A549 (cell line): ENCODE measurements around the gene APOC3. TPM values are rescaled to one million over a fixed set of nuclear protein-coding genes. Genes with fewer than 3 reads are reported as not detected.

Source experiments
- ATAC-seq, 2 experiments: fragments of 200-7000 bp in 1 of 2; fragments of >200 bp in 1 of 2; cut with Nextera tagmentation in 1 of 2; cut with Tn5 transposase in 1 of 2; 3 replicates each; pipeline versions ENCODE4 v1.8.0 to v1.9.1; 2018 to 2020; ENCODE audit warnings: mild to moderate bottlenecking in 1 of 2, moderate library complexity in 1 of 2
- CTCF ChIA-PET: fragments of 300-600 bp; sonication (Branson Sonifier 250); formaldehyde crosslinking; extraction: SDS; loops from one replicate; lab custom pipeline; 2021; ENCODE audit warnings: antibody characterized with exemption, inconsistent platforms; lab: Yijun Ruan, JAX
- POLR2A ChIA-PET: fragments of 350-600 bp; formaldehyde crosslinking; extraction: SDS; loops from one replicate; lab custom pipeline; 2021; ENCODE audit warnings: antibody characterized with exemption, inconsistent platforms; lab: Yijun Ruan, JAX
- DNase-seq, 2 experiments: peaks; one replicate each; pipeline versions ENCODE4 v3.0.0 to v3.0.0-alpha.2; 2011 to 2016; ENCODE audit warnings: low read depth in 1 of 2, low spot score in 1 of 2
- FAIRE-seq: peaks from 2 replicates; lab custom pipeline; 2011; peaks lifted over from hg19 to GRCh38; lab: Jason Lieb, UNC
- H3K27ac ChIP-seq, 2 experiments: fragments of >200 bp; sonication (Bioruptor Twin); formaldehyde crosslinking; 3 replicates each; pipeline ENCODE4 v1.5.1; 2016 to 2017
- H3K4me1 ChIP-seq: fragments of >200 bp; sonication (Bioruptor Twin); formaldehyde crosslinking; 3 replicates; pipeline ENCODE4 v1.6.1; 2016
- H3K4me2 ChIP-seq: fragments of >200 bp; sonication (Bioruptor Twin); formaldehyde crosslinking; 3 replicates; pipeline ENCODE4 v1.6.1; 2016
- H3K4me3 ChIP-seq: fragments of >200 bp; sonication (Bioruptor Twin); formaldehyde crosslinking; 3 replicates; pipeline ENCODE4 v1.5.1; 2016
- H3K9me3 ChIP-seq: fragments of >200 bp; sonication (Bioruptor Twin); formaldehyde crosslinking; 3 replicates; pipeline ENCODE4 v1.6.1; 2016
- BCL3 ChIP-seq: fragments of >200 bp; sonication (Bioruptor Twin); formaldehyde crosslinking; IDR thresholded peaks from 3 replicates; pipeline ENCODE4 v1.6.1; 2016
- BHLHE40 ChIP-seq: IDR thresholded peaks from 2 replicates; pipeline ENCODE4 v1.6.1; 2012; ENCODE audit warnings: low read depth, low read length, inconsistent platforms
- CHD2 ChIP-seq: fragments of 150-350 bp; IDR thresholded peaks from 2 replicates; pipeline ENCODE4 v1.6.1; 2014; ENCODE audit warnings: low read length; ENCODE audit not compliant: partially characterized antibody
- CHD4 ChIP-seq: fragments of 200-600 bp; sonication (generic); IDR thresholded peaks from 2 replicates; pipeline ENCODE4 v1.6.1; 2016; ENCODE audit warnings: antibody characterized with exemption, mild to moderate bottlenecking, borderline replicate concordance
- CTCF ChIP-seq: fragments of >200 bp; sonication (Bioruptor Twin); formaldehyde crosslinking; IDR thresholded peaks from 3 replicates; pipeline ENCODE4 v1.5.1; 2016
- ESRRA ChIP-seq: fragments of 150-350 bp; IDR thresholded peaks from 2 replicates; pipeline ENCODE4 v1.6.1; 2014; ENCODE audit warnings: mild to moderate bottlenecking, low read length, borderline replicate concordance
- FOSL2 ChIP-seq, 2 experiments: fragments of 450-650 bp in 1 of 2; fragments of >200 bp in 1 of 2; sonication (Bioruptor Twin) in 1 of 2; formaldehyde crosslinking; IDR thresholded peaks; 2 replicates each; pipeline versions ENCODE4 v1.5.0 to v1.6.1; 2016 to 2020; ENCODE audit warnings: mild to moderate bottlenecking in 1 of 2, moderate library complexity in 1 of 2
- GATA3 ChIP-seq: IDR thresholded peaks from 2 replicates; pipeline ENCODE4 v1.6.1; 2012; ENCODE audit warnings: borderline replicate concordance
- HES2 ChIP-seq: fragments of >200 bp; sonication (Bioruptor Twin); formaldehyde crosslinking; IDR thresholded peaks from 2 replicates; pipeline ENCODE4 v1.6.1; 2016
- HEYL ChIP-seq: fragments of 250-450 bp; sonication (Bioruptor Pico); IDR thresholded peaks from 2 replicates; pipeline ENCODE4 v1.8.0; 2021; ENCODE audit warnings: mild to moderate bottlenecking, moderate library complexity
- HMGXB4 ChIP-seq: fragments of 250-450 bp; sonication (Bioruptor Pico); IDR thresholded peaks from 2 replicates; pipeline ENCODE4 v1.5.0; 2021; ENCODE audit warnings: mild to moderate bottlenecking, moderate library complexity, borderline replicate concordance
- HOXB5 ChIP-seq: fragments of 250-450 bp; sonication (Bioruptor Pico); IDR thresholded peaks from 2 replicates; pipeline ENCODE4 v1.5.0; 2020; ENCODE audit warnings: mild to moderate bottlenecking, moderate library complexity
- JUNB ChIP-seq: fragments of >200 bp; sonication (Bioruptor Twin); formaldehyde crosslinking; IDR thresholded peaks from 2 replicates; pipeline ENCODE4 v1.6.1; 2016
- KDM5A ChIP-seq: fragments of 200-600 bp; sonication (generic); IDR thresholded peaks from 2 replicates; pipeline ENCODE4 v1.6.1; 2016; ENCODE audit warnings: antibody characterized with exemption, mild to moderate bottlenecking
- MYC ChIP-seq: IDR thresholded peaks from 2 replicates; pipeline ENCODE4 v1.6.1; 2012; ENCODE audit warnings: mild to moderate bottlenecking, inconsistent platforms, low read length, improper control_type of control experiment, borderline replicate concordance
- NR3C1 ChIP-seq: fragments of >200 bp; sonication (Bioruptor Twin); formaldehyde crosslinking; IDR thresholded peaks from 3 replicates; pipeline ENCODE4 v1.6.1; 2017
- PHF8 ChIP-seq: fragments of 200-600 bp; sonication (generic); IDR thresholded peaks from 2 replicates; pipeline ENCODE4 v1.6.1; 2016; ENCODE audit warnings: low read depth, mild to moderate bottlenecking, antibody characterized with exemption, moderate library complexity, borderline replicate concordance
- POLR2A ChIP-seq: IDR thresholded peaks from 2 replicates; pipeline ENCODE4 v1.6.1; 2012; ENCODE audit warnings: mild to moderate bottlenecking, low read length
- RAD21 ChIP-seq, 2 experiments: fragments of >200 bp in 1 of 2; sonication (Bioruptor Twin) in 1 of 2; formaldehyde crosslinking in 1 of 2; IDR thresholded peaks in 1 of 2; conservative IDR thresholded peaks in 1 of 2; 2 replicates in 1 of 2; 3 replicates in 1 of 2; pipeline ENCODE4 v1.6.1; 2012 to 2018; ENCODE audit warnings: inconsistent platforms in 1 of 2
- REST ChIP-seq: fragments of 200-600 bp; sonication (generic); IDR thresholded peaks from 2 replicates; pipeline ENCODE4 v1.6.1; 2016; ENCODE audit warnings: antibody characterized with exemption, mild to moderate bottlenecking, moderate library complexity
- SREBF2 ChIP-seq: fragments of 450-650 bp; IDR thresholded peaks from 2 replicates; pipeline ENCODE4 v1.6.1; 2014; ENCODE audit warnings: mild to moderate bottlenecking, moderate library complexity
- TP53 ChIP-seq: fragments of 250-450 bp; sonication (Bioruptor Pico); IDR thresholded peaks from 2 replicates; pipeline ENCODE4 v1.5.0; 2021; ENCODE audit warnings: mild to moderate bottlenecking, moderate library complexity
- USF2 ChIP-seq: fragments of 450-650 bp; IDR thresholded peaks from 2 replicates; pipeline ENCODE4 v1.6.1; 2014; ENCODE audit warnings: antibody characterized with exemption
- WGBS: methylation state at CpG from one replicate; pipeline ENCODE4 v1.1.6; 2017; ENCODE audit errors: missing lambda C conversion rate; 5-methylcytosine and 5-hydroxymethylcytosine counted together
- polyA plus RNA-seq, 4 experiments: library from polyadenylated mRNA; depleted of rRNA in 3 of 4; stranded (reverse); fragments of >200 nt; fragmentation: RNase III in 1 of 4; extraction: RNeasy Plus Mini Kit Qiagen cat#74134 plus additional on column Dnase treatment in 1 of 4; gene quantifications; 2 replicates in 3 of 4; 3 replicates in 1 of 4; pipeline ENCODE4 v1.2.3, GENCODE V29; 2011 to 2017

APOC3 gene
- polyA plus RNA-seq, 2 of the 4 experiments (the other 2 are of a cell fraction), result not detected

- H3K4me1 ChIP-seq, result no peaks in the 10 kb centered on the region
- CTCF ChIA-PET, result interaction anchor here (1.4 to 1.9 kb wide), 2 partner anchors 14 to 238 kb away, joined by 4 to 7 read pairs; no protein-coding TSS in a partner anchor
- no peak for ATAC-seq
These were observed 38.4 kb downstream of the APOC3 start for GRCh38 chr11:116868066-116868465.

GRCh38 chr11:116869610-116870009 lies 39.9 kb downstream of the APOC3 start:
- FAIRE-seq (no peak), DNase-seq (no peak), ATAC-seq (no peak)
- WGBS, result 72% methylated on average over 4 of the region's 4 CpGs
- TF ChIP-seq HOXB5 (CRISPR knock-in tag) (no peak), FOSL2 (IDR thresholded peaks at IDR 0.05) (no peak), FOSL2 (CRISPR knock-in tag; IDR thresholded peaks at IDR 0.05) (no peak)
- Histone ChIP-seq H3K27ac (no peak overlapping the region), H3K4me1 (no peaks in the 10 kb centered on the region), H3K9me3 (no peaks in the 10 kb centered on the region), H3K4me3 (no peak overlapping the region), H3K4me2 (no peak overlapping the region)
- POLR2A ChIA-PET, result no interaction called here
- CTCF ChIA-PET, result interaction anchor here (0.5 kb wide), 1 partner anchor 217 kb away, joined by 4 read pairs; no protein-coding TSS in a partner anchor

More at GRCh38 chr11:116868066-116868465, 38.4 kb downstream of the APOC3 start:
- Histone ChIP-seq H3K4me2 (no peak overlapping the region), H3K9me3 (no peaks in the 10 kb centered on the region), H3K4me3 (no peak overlapping the region), H3K27ac (no peak overlapping the region)
- TF ChIP-seq PHF8, result no peak
- no peak for TF ChIP-seq REST
- TF ChIP-seq SREBF2, result no peak
- TF ChIP-seq GATA3, result no peak
- TF ChIP-seq JUNB, result no peak
- no peak for TF ChIP-seq USF2
- no peak for DNase-seq
- POLR2A ChIA-PET, result no interaction called here
- WGBS, result 94% methylated on average over 3 of the region's 3 CpGs
- FAIRE-seq, result no peak

- TF ChIP-seq CHD4, result no peak
- no peak for TF ChIP-seq NR3C1
- no peak for TF ChIP-seq BCL3
- TF ChIP-seq CHD2, result no peak
- no peak for TF ChIP-seq HMGXB4 (CRISPR knock-in tag)
- TF ChIP-seq RAD21 (conservative IDR thresholded peaks at IDR 0.05 in 1 of 2, IDR thresholded peaks at IDR 0.05 in 1 of 2), result no peak
- TF ChIP-seq TP53 (CRISPR knock-in tag), result no peak
- no peak for TF ChIP-seq MYC
- no peak for TF ChIP-seq POLR2A
- TF ChIP-seq CTCF, result no peak
- no peak for TF ChIP-seq HES2
- TF ChIP-seq BHLHE40, result no peak
- no peak for TF ChIP-seq KDM5A
- no peak for TF ChIP-seq ESRRA
- TF ChIP-seq HEYL (CRISPR knock-in tag), result no peak
- FAIRE-seq (no peak), DNase-seq (no peak), ATAC-seq (no peak)
- H3K4me3 ChIP-seq, result no peak overlapping the region
- ChIA-PET CTCF (no interaction called here), POLR2A (no interaction called here)
- WGBS, result 64% methylated on average over 3 of the region's 3 CpGs
- H3K27ac ChIP-seq, result no peak overlapping the region
- H3K4me1 ChIP-seq, result no peaks in the 10 kb centered on the region
- no peak overlapping the region for H3K4me2 ChIP-seq
- H3K9me3 ChIP-seq, result no peaks in the 10 kb centered on the region
These were observed 40.3 kb downstream of the APOC3 start for GRCh38 chr11:116870054-116870453.
